ENCODE results near the gene MYO3B.

The MYO3B gene

DNA sequence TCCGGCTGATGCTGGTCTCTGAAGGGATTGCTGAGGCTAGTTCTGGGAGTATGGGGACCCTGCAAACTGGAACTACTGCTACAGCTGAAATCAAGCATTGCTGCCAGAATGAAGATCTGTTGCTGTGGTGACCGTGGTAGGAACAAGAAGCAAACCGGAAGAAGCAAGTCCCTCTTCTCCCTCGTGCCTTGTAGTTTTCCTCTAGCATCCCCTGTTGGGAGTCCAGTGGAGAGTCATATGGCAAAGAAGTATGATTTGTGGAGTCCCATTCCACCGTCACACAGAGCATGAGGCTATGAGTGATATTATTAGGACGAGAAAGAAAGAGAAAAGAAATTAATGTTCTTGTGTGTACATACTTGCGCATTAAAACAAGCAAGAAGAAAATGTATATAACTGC lies 398.3 kb downstream of the MYO3B start:
- H3K4me3 ChIP-seq (ENCODE audit: low read length) = no peak overlapping the region
- no peaks in the 10 kb centered on the region for H4K20me1 ChIP-seq (ENCODE audit: insufficient read depth, low read length)
- no peak overlapping the region for H3K9ac ChIP-seq (ENCODE audit: low read length)
- no peaks in the 10 kb centered on the region for H3K79me2 ChIP-seq (ENCODE audit: low read length)
- H3K9me3 ChIP-seq (ENCODE audit: insufficient read depth, low read length) = no peaks in the 10 kb centered on the region
- H3K4me2 ChIP-seq (ENCODE audit: low read length) = no peak overlapping the region
- H2AFZ ChIP-seq (ENCODE audit: low read depth, low read length) = no peak overlapping the region
- no peaks in the 10 kb centered on the region for H3K36me3 ChIP-seq (replicated peaks; ENCODE audit: low read depth, low read length)
- no peak for TF ChIP-seq EZH2phosphoT487 (IDR thresholded peaks at IDR 0.05; ENCODE audit: low read depth)
- no peak for TF ChIP-seq CTCF (IDR thresholded peaks at IDR 0.05; ENCODE audit: low read depth, low read length)
- H3K4me1 ChIP-seq (ENCODE audit: low read length) = no peaks in the 10 kb centered on the region
- no peak overlapping the region for H3K27ac ChIP-seq (ENCODE audit: low read length)
- H3K27me3 ChIP-seq (ENCODE audit: low read depth, low read length) = peaks cover 3% of the 10 kb centered on the region; the same call in 1 of the 2 replicates

DNA sequence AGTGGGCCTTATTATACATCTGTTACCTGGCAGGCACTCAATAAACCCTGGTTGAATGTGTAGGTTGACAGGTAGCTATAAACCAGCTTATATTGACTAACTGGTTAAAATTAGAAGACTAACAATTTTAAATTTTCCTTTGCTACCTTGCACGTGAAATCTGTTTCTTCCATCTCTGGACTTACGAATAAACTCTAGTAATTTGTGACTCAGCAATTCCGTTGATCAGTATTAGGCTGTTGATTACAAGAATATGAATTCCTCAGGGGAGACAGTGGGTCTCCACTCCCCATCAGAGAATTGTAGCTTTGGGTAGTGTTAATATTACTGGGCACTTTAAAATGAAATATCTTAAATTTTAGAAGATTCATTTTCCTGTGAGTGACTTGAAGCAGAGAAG lies 399.4 kb downstream of the MYO3B start:
- H3K79me2 ChIP-seq (ENCODE audit: low read length) = no peaks in the 10 kb centered on the region
- H3K9me3 ChIP-seq (ENCODE audit: insufficient read depth, low read length) = no peaks in the 10 kb centered on the region
- H3K36me3 ChIP-seq (replicated peaks; ENCODE audit: low read depth, low read length) = no peaks in the 10 kb centered on the region
- TF ChIP-seq CTCF (IDR thresholded peaks at IDR 0.05; ENCODE audit: low read depth, low read length) (no peak), EZH2phosphoT487 (IDR thresholded peaks at IDR 0.05; ENCODE audit: low read depth) (no peak)
- no peaks in the 10 kb centered on the region for H4K20me1 ChIP-seq (ENCODE audit: insufficient read depth, low read length)
- no peaks in the 10 kb centered on the region for H3K27me3 ChIP-seq (ENCODE audit: low read depth, low read length)
- no peak overlapping the region for H3K9ac ChIP-seq (ENCODE audit: low read length)
- H3K4me2 ChIP-seq (ENCODE audit: low read length) = no peak overlapping the region
- no peak overlapping the region for H2AFZ ChIP-seq (ENCODE audit: low read depth, low read length)
- no peak overlapping the region for H3K4me3 ChIP-seq (ENCODE audit: low read length)
- no peak overlapping the region for H3K27ac ChIP-seq (ENCODE audit: low read length)
- H3K4me1 ChIP-seq (ENCODE audit: low read length) = no peaks in the 10 kb centered on the region

GRCh38 chr2:170578606-170579005 lies 400.7 kb downstream of the MYO3B start:
- Histone ChIP-seq H3K9ac (ENCODE audit: low read length) (no peak overlapping the region), H3K36me3 (replicated peaks; ENCODE audit: low read depth, low read length) (no peaks in the 10 kb centered on the region), H3K4me3 (ENCODE audit: low read length) (no peak overlapping the region), H4K20me1 (ENCODE audit: insufficient read depth, low read length) (no peaks in the 10 kb centered on the region), H3K27ac (ENCODE audit: low read length) (no peak overlapping the region), H3K9me3 (ENCODE audit: insufficient read depth, low read length) (no peaks in the 10 kb centered on the region), H3K4me2 (ENCODE audit: low read length) (no peak overlapping the region), H3K79me2 (ENCODE audit: low read length) (no peaks in the 10 kb centered on the region), H2AFZ (ENCODE audit: low read depth, low read length) (no peak overlapping the region), H3K4me1 (ENCODE audit: low read length) (no peaks in the 10 kb centered on the region), H3K27me3 (ENCODE audit: low read depth, low read length) (no peaks in the 10 kb centered on the region)
- TF ChIP-seq EZH2phosphoT487 (IDR thresholded peaks at IDR 0.05; ENCODE audit: low read depth) (no peak), CTCF (IDR thresholded peaks at IDR 0.05; ENCODE audit: low read depth, low read length) (no peak)

DNA sequence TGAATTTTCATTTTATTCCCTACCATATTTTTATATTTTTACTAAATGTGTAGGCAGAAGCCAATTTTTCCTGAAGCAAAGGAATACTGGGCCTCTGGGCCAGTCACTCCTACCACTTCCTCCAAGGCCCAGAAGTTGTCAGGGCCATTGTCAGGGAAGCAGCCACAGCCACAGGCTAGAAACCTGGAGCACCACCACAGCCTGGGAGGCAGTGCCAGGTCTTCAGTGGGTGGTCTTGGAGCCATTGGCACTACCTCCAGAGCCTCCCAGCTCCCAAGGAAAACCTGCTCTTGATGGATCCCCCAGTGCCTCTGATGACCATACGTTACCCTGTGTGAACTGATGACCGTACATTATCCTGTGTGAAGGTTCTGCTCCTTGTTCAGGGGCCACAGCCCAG lies 401.6 kb downstream of the MYO3B start:
- no peak overlapping the region for H3K4me2 ChIP-seq (ENCODE audit: low read length)
- no peaks in the 10 kb centered on the region for H3K4me1 ChIP-seq (ENCODE audit: low read length)
- no peak overlapping the region for H3K4me3 ChIP-seq (ENCODE audit: low read length)
- no peak overlapping the region for H3K9ac ChIP-seq (ENCODE audit: low read length)
- H3K27ac ChIP-seq (ENCODE audit: low read length) = no peak overlapping the region
- H3K27me3 ChIP-seq (ENCODE audit: low read depth, low read length) = no peaks in the 10 kb centered on the region
- no peaks in the 10 kb centered on the region for H3K36me3 ChIP-seq (replicated peaks; ENCODE audit: low read depth, low read length)
- H4K20me1 ChIP-seq (ENCODE audit: insufficient read depth, low read length) = no peaks in the 10 kb centered on the region
- H2AFZ ChIP-seq (ENCODE audit: low read depth, low read length) = no peak overlapping the region
- no peaks in the 10 kb centered on the region for H3K79me2 ChIP-seq (ENCODE audit: low read length)
- TF ChIP-seq CTCF (IDR thresholded peaks at IDR 0.05; ENCODE audit: low read depth, low read length) = no peak
- no peak for TF ChIP-seq EZH2phosphoT487 (IDR thresholded peaks at IDR 0.05; ENCODE audit: low read depth)
- no peaks in the 10 kb centered on the region for H3K9me3 ChIP-seq (ENCODE audit: insufficient read depth, low read length)
